ENCODE results near the gene STXBP1. TPM values are rescaled to one million over a fixed set of nuclear protein-coding genes. Genes with fewer than 3 reads are reported as not detected.

The STXBP1 gene
- 10.6 and 21.9 TPM in 2 replicates for total RNA-seq
- 31.0 TPM for polyA plus RNA-seq (2012)

DNA sequence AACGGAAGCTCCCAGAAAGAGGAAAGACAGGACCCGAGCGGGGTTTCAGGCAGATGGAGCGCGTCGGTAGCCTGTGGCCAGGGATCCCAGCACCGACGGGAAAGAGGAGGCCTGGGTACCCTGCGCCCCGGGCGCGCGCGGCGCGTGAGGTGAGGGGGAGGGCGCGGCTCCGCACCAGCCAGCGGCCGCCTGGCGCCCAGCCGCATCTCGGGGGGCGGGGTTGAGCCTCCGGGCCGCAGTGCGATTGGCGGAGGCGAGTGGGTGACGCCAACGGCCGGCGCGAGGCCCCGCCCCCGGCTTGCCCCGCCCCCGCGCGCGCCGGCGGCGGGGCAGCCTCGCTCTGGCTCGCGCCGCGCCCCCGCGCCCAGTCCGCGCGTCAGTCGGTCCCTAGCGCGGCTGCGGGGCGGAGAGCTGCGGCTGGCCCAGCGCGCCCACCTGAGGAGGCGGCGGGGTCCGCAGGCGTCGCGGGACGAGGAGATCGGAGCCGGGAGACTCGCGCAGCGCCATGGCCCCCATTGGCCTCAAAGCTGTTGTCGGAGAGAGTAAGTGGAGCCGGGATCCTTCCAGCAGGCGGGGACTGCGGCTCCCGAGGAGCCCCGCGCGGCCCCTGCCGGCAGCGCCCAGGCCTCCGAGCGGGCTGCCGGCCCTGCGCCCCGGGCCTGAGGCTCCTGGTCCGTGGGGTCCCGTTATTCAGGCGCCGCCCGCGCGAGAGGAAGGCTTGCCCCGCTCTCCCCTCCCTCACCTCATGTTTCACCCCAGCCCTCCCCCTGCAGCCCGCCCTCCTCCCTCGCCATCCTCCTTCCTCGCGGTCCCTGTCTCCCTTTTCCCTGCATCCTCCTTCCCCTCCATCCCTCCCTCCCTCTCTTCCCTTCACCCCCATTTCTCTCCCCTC is at the start of gene STXBP1:
Gene STXBP1, plus strand, starts transcription at position 379 of the 892 bp plus-strand sequence. Its CDS starts 127 bp downstream, at position 506.
- peak; percentile 86 for DNase-seq (ENCODE audit: low read depth)

- no peak for DNase-seq (ENCODE audit: low read depth)
Measured at GRCh38 chr9:127562279-127562796, 49.7 kb upstream of the STXBP1 start.

GRCh38 chr9:127562841-127563401 is 49.2 kb upstream of the STXBP1 start:
- peak; percentile 56 for DNase-seq (ENCODE audit: low read depth)

DNA sequence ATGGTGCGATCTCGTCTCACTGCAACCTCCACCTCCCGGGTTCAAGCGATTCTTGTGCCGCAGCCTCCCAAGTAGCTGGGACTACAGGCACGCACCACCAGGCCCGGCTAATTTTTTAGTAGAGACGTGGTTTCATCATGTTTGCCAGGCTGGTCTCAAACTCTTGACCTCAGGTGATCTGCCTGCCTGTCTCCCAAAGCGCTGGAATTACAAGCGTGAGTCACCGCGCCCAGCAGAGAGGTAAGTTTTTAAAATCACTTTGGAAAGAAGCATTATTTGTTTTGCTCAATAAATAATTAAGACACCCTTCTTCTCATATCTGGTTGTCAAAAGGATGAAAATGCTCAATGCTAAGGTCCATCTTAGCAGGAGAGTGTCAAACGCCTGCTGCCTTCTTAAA is 48.5 kb upstream of the STXBP1 start:
- DNase-seq (ENCODE audit: low read depth), result no peak

- no peak for DNase-seq (ENCODE audit: low read depth)
Measured at GRCh38 chr9:127565231-127565630, 46.8 kb upstream of the STXBP1 start.

GRCh38 chr9:127566351-127567001 is 45.6 kb upstream of the STXBP1 start:
- no peak for DNase-seq (ENCODE audit: low read depth)

GRCh38 chr9:127567035-127567729 is 44.9 kb upstream of the STXBP1 start:
- peak; percentile 68 for DNase-seq (ENCODE audit: low read depth)

DNA sequence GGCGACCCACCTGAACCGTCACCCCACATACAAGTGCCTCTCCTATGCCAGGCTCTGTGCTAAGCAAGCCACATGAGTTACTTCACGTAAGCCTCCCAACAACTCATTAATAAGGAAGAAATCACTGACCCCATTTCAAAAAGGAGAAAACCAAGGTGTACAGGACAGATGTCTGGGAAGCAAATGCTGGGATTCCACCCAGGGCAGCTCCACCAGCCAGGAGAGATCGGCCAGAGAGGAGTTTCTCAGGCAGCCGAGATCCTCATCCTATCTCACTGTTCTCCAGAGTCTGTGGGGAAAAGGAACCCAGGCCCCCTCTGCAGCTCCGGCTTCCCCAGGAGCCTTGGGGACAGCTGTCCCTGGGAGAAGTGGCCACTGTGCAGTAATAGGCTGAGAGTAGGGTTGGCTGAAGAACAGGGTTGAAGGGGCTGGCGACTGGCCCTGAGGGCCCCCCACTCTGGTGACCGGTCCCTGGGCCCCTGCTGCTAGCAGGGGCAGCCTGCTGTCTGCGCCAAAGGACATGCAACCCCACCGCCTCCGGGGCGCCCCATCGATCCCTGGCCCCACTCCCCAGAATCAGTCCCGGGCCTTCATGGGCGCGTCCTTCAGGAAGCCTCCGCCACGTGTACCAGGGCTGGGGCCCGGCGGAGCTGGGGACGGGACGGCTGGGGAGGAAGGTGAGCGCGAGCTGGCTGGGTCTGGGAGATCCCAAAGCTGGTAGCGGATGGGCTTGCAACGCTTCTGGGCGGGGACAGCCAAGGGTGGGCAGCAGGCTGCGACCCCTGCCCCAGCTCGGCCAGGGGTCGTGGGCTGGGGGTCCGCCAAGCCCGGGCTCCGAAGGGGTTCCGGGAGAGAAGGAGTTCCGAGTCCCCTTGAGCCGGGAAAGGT is 44.1 kb upstream of the STXBP1 start:
- no peak for DNase-seq (ENCODE audit: low read depth)

GRCh38 chr9:127568618-127568970 is 43.5 kb upstream of the STXBP1 start:
- DNase-seq (ENCODE audit: low read depth), result no peak

DNA sequence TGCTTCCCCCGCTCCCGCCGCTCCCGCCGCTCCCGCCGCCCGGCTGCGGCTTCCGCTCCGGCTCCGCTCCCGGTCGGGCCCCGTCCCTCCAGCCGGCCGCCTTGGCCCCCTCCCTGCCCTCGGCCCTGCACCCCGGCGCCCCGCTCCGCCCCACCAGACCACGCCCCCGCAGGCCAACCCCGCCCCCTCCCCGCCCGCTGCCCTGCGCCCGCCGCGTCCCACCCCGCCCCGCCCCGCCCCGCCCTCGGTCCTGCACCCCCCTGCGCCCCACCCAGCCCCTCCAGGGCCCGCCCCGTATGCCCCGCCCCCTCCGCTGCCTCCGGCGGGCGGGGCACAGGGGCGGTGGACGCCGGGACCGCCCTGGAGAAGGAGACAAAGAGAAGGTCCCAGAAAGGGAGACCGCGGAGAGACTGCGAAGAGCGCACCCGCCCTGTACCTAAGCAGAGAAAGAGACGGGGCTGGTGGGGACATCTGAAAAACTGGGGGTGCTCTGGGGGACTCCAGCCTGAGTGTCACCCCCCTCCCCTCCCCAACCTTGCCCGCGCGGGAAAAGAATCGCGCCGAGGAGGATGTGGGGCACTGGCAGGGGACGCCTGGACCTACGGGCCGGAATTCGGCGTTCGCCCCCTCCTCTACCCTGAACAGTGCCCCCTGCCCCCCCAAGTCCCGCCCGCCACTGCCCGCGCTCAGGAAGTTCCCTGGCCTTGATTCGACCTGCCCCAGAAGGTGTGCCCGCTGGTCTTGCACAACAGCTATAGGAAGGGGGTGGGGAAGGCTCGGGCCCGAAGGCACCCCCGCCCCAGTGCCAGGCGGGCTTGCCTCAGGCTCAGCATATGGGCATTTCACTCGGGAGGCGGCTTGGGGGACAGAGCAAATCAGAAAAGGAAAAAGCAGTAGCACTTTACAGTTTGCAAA is 42.8 kb upstream of the STXBP1 start:
- peak; percentile 90 for DNase-seq (ENCODE audit: low read depth)

GRCh38 chr9:127569886-127570401 is 42.1 kb upstream of the STXBP1 start:
- DNase-seq (ENCODE audit: low read depth), result no peak

DNA sequence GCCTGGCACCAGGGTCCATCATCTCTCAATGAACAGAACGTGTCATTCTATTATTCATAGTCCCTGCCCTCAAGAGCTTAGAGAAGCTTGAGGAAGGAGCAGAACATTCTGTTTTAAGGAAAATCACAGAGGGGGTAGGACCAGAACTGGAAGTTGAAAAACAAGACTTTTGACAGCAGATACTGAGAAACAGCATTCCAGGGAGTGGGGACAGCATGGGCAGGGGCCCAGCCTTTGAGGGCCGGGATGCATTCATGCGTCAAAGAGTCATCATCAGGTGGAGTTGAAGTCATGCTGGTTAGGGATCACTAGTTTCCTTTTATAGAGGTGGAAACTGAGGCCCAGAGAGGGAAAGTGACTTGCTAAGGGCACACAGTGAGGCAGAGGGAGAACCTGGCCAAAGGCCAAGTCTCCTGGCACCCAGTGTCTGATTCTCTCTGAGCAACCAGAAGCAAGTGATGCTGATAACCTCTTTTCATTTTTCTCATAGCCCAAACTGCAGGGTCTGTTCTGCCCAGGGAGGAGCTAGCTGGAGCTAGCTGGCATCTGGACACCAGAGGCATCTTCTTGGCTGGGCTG is 41.5 kb upstream of the STXBP1 start:
- no peak for DNase-seq (ENCODE audit: low read depth)

GRCh38 chr9:127571971-127572370 is 40.1 kb upstream of the STXBP1 start:
- DNase-seq (ENCODE audit: low read depth), result no peak

GRCh38 chr9:127572961-127573721 is 38.9 kb upstream of the STXBP1 start:
- no peak for DNase-seq (ENCODE audit: low read depth)

DNA sequence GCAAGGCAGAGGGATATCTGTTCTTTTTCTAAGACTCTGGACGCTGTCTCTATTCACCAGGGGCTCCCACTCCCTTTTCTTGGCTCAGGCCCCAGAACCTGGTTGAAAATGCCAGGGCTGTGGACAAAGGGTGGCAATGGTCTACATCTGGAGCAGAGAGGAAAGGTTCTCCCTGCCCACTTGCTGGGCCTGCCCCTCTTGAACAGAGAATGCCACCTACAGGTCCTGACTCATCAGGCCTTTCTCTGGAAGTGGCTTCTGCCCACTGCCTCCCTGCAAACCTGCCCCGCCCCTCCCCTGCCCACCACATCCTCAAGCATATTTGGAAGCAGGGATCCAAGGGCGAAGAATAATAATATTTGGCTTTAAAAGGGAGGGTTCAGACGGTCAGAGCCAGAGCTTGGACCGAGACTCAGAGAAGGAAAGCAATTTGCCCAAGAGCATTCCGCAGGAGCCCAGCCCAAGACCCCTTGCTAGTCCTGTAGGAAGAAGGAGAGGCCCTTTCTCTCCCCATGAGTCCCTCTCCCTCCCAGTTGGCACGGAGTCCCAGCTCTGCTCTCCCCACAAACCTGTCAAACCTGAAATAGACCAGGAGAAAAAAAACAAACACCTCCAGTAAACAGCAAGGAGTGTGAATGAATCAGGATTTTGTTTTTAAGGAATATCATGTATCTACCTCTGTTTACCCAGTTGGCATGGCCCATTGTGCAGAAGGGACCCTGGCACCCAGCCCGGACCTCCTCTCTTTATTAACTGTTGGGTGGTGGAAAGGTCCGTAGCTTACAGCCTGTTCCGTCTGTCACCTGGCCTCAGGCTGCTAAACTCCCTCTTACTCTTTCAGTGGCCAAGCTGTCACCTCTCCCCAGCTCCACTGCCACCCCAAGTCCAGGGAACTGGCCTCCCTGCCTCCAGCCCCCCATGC is 37.7 kb upstream of the STXBP1 start:
- peak; percentile 69 for DNase-seq (ENCODE audit: low read depth)

- DNase-seq (ENCODE audit: low read depth), result no peak
Measured at GRCh38 chr9:127575875-127576778, 36.0 kb upstream of the STXBP1 start.

Measured in myocyte (in vitro differentiated cells).